GM19023 (cell line): ENCODE measurements around the gene THRB.

Experiments used
- ATAC-seq: cut with Tn5 transposase; IDR thresholded peaks from one replicate; pipeline ENCODE4 v1.9.1; 2021; ENCODE audit warnings: mild to moderate bottlenecking, moderate library complexity; ENCODE audit not compliant: unreplicated experiment

Gene THRB

GRCh38 chr3:24492971-24493551 is 1.6 kb downstream of the THRB start:
- ATAC-seq: no peak

DNA sequence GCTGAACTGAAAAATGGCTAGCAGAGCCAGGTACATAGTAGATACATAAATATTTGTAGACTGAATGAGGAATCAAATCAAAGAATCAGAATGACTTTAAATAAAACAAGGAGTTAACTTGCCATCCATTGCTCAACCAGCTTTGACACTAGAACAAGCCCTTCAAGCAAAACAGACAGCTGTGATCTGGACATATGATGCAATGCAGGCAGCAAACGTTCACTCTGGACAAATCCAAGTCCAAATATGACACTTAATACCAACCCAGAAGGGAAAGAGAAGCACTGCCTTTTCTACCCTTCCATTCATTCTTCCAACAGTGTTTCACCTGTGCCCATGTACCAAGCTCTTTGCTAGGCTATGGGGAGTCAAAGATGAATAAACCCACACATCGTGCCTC is 4.5 kb downstream of the THRB start:
- ATAC-seq: no peak

GRCh38 chr3:24487325-24488262 is 7.1 kb downstream of the THRB start:
- no peak for ATAC-seq

DNA sequence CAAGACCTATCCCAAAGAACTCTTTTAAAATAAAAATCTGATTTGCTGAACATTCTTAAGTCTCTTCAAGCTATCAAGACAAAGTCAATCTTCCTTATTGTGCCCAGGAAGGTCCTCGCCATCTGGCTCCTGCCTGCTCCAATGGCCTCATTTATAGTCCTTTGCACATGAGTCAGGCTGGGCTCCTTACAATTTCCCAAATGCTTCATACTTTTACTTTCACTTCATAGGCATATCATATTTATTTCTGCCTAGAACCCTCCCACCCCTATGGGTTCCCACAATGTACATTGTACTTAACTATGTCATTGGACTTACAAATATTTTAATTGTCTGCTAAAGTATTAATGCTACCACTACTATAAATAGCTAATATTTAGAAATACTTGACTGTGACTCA is 9.1 kb downstream of the THRB start:
- ATAC-seq: no peak

GRCh38 chr3:24483873-24484272 is 10.8 kb downstream of the THRB start:
- no peak for ATAC-seq

DNA sequence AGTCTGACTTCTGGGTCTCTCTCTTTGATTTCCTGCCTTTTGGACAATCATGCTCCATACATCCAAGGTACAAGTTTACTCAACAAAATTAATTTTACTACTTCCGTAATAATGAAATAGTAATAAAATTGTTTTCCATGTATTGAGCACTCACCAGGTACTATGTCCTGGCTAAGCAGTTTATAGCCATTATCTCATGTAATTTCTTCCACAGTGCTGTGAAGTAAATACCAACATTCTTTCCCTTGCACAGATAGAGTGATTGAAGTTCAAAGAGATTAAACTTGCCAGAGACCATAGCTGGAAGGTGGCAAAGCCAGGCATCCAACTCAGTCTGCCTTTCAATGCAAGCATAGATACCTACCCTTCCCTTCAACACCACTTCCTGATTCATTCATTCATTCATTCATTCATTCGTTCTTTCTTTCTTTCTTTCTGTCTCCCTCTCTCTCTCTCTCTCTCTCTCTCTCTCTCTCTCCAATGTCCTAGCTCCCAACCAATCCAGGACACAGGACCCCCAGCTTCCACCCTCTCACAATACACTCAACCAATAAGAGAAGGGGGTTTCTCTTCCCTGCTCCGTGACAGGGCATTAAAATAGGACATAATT is 12.4 kb downstream of the THRB start:
- ATAC-seq: no peak

- ATAC-seq: no peak
Measured at GRCh38 chr3:24481193-24481592, 13.5 kb downstream of the THRB start.

DNA sequence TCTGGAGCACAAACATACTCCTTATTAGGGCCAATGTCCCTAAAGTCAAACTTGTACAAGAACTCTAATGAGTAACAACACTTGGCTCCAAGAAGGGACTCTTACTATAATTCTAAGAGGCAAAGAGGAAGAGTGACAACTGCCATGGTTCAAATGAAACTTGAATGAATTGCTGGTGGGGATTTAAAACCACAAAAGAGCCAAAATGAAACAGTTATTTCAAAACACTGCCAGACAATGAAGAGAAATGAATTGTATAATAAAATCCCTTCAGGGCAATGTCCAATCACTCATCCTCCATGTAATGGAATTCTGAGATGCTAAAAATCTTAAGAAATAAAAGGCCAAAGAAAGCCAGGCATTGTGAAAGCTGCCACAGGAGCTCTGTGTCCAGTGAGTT is 14.2 kb downstream of the THRB start:
- ATAC-seq: no peak

DNA sequence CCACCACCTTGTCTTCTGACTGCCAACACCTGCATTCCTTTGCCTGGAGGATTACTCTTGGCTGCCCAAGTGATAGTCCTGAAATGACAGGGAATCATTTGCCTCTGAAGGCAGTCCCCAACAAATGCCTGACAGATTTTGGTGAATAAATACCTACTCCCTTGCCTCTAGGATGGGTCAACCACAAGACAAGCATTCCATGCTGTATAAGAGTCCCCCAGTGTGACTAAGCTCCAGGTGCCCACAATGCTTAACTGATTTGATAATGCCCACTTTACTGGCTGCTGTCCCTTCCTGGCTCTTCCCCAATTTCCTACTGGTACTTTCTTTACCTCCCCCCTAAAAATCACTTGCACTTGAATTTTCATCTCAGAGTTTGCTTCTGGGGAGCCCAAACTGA is 14.8 kb downstream of the THRB start:
- no peak for ATAC-seq

DNA sequence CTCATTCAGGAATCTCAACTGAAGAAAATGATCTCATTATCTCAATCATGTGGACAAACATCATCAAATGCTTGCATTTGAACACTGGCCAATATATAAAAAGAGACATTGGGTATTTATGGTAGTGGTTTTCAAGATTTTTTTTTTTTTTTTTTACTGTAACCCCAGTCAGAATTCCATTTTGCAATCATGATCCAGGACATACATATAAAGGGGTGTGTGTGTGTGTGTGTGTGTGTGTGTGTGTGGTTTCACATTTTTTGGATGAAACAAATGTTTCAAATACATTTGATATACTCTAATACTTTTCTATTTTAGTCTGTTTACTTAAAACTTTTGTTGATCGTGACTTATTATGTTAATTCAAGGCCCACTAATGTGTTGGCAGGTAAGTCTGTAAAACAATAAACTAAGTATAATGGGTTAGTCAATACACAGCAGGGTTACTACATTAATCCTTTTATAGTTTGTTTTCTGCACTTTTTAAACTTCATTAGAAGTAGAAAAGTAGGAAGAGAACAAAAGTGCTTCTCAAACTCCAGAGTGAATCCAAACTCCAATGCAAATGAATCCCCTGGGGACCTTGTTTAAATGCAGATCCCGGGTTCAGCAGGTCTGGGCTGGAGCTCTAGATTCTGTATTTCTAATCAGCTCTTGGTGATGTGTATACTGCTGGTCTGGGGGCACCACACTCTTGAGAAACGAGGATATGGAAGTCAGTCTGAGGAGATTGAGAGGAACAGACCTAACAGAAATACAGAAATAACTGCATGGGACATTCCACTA is 17.6 kb downstream of the THRB start:
- no peak for ATAC-seq

DNA sequence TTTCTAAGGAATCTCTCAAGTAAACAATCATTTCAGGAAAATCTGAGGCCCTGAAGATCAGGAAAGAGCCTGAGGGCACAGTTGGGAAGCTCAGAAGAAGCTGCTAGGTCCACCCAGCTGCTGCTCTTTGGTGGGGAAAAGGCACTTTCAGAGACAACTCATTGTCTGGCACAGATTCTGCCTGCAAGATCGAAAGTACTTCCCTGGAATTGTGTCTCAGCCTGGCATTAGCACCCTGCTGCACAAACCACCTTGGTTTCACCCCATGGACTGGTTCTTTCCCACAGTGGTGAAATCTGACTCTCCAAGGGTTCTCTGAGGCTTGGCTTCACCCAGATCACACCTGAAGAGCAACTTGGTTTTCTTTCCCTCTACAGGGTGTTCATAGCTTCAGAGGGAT is 18.7 kb downstream of the THRB start:
- ATAC-seq: no peak

GRCh38 chr3:24474862-24475261 is 19.8 kb downstream of the THRB start:
- ATAC-seq: no peak

DNA sequence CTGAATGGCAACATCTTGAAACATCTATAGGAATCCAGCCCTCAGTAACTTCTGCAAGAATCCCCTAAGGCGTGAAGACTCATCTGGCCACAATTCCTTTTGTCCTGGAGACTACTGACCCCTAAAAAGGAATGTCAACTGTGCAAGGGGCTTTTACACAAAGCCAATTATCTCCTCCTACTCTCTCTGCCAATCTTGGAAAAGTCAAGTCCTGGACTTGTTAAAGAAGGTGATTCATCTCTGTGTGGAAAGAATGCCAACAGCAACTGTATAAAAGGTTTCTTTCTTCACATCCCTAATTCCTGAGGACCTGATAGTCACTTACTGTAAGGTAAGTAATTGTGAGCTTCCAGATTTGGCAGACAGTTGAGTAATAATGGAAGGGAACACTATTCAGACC is 22.3 kb downstream of the THRB start:
- ATAC-seq: no peak

DNA sequence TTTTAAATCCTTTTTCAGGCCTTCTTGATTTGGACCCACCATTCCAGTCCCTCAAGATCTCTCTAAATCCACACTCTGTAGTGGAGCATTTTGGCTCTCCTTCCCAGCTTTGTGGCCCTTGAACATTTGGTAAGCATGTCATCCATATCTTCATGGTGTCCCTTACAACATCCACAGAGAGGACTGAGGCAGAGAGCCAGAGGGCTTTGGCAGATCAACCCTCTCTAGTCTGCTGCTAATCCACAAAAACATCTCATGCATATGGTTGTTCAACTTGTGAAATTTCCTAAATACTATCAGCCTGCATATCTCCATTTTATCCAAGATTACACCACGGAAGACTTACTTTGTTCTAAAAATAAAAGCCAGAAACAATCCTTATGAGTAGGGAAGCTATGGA is 23.2 kb downstream of the THRB start:
- no peak for ATAC-seq

DNA sequence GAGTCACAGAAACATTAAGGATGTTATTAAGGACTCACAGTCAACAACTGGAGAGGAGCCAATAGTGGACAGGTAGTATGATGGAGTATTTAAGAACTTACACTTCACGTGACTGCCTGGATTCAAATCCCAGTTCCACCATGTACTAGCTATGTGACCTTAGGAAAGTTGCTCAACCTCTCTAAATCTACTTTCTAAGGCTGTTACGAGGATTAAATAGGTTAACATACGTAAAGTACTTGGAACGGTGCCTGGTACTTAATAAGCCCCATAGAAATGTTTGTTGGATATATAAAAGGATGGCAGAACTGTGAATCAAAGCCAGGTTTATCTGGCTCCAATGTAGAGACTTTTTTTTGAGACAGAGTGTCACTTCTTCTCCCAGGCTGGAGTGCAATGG is 24.4 kb downstream of the THRB start:
- ATAC-seq: no peak

DNA sequence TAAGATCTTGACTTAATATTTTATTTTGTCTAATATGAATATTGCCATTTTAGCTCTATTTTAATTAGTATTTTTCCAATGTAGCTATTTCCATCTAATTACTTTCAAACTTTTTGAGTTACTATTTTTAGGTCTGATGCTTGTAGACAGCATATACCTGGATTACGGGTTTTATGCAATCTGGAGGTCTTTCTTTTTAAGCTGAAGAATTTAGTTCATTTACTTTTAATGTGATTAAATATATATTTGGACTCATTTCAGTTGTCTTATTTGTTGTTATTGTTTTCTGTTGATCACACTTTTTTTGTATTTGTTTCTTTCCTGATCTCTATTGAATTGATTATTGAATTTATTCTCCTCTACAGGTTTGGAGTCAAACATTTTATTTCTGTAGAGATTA is 30.3 kb downstream of the THRB start:
- ATAC-seq: no peak

GRCh38 chr3:24462737-24463136 is 31.9 kb downstream of the THRB start:
- ATAC-seq: no peak

- no peak for ATAC-seq
Measured at GRCh38 chr3:24460974-24461373, 33.7 kb downstream of the THRB start.

- ATAC-seq: no peak
Measured at GRCh38 chr3:24457719-24458118, 36.9 kb downstream of the THRB start.

- ATAC-seq: no peak
Measured at GRCh38 chr3:24454856-24455255, 39.8 kb downstream of the THRB start.

DNA sequence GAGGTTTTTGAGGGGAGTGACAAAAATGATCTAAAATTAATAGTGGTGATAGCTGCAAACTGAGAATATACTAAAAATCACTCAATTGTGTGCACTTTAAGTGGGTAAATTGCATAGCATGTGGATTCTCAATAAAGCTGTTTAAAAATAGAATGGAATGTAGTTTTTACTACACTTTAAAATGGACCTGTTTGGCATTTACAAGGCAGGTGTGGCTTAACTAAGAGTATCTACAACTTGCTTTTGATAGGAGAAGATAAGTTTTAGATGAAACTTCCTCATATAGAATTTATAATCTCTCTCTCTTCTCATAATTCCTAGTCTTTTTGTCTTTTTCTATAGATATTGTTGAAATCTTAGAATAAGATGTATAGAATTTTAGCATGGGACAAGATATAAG is 40.3 kb downstream of the THRB start:
- ATAC-seq: no peak
